Endodermal cell (in vitro differentiated cells): ENCODE measurements around the gene STAM2. TPM values are rescaled to one million over a fixed set of nuclear protein-coding genes. Genes with fewer than 3 reads are reported as not detected.
"Not testable (repeated sequence)": the region's sequence is repeated elsewhere in the genome, so short reads cannot be mapped to it uniquely, and the experiment has no call there.

ENCODE experiments used
- DNase-seq: peaks from one replicate; pipeline ENCODE4 v3.0.0-alpha.2; 2017
- H3K27ac ChIP-seq: 2 replicates; pipeline ENCODE4 v1.5.1; 2013; ENCODE audit warnings: mild to moderate bottlenecking, low read depth, low read length, moderate library complexity
- H3K27me3 ChIP-seq: 2 replicates; pipeline ENCODE4 v1.6.1; 2013; ENCODE audit warnings: mild to moderate bottlenecking, low read length, moderate library complexity; ENCODE audit not compliant: insufficient read depth, control insufficient read depth, poor library complexity, severe bottlenecking
- H3K36me3 ChIP-seq: 2 replicates; pipeline ENCODE4 v1.7.0; 2013; ENCODE audit warnings: mild to moderate bottlenecking, low read length, moderate library complexity; ENCODE audit not compliant: control insufficient read depth, insufficient read depth
- H3K4me1 ChIP-seq: one replicate; pipeline ENCODE4 v1.7.0; 2013; ENCODE audit warnings: low read length; ENCODE audit not compliant: control insufficient read depth, insufficient read depth
- H3K4me3 ChIP-seq: 2 replicates; pipeline ENCODE4 v1.5.1; 2013; ENCODE audit warnings: mild to moderate bottlenecking, low read length, moderate library complexity
- H3K9ac ChIP-seq: 2 replicates; pipeline ENCODE4 v1.6.1; 2013; ENCODE audit warnings: mild to moderate bottlenecking, low read length, moderate library complexity; ENCODE audit not compliant: poor library complexity, severe bottlenecking; ENCODE audit errors: extremely low read depth
- H3K9me3 ChIP-seq: 2 replicates; pipeline ENCODE4 v1.6.1; 2013; ENCODE audit warnings: mild to moderate bottlenecking, low read length, moderate library complexity; ENCODE audit not compliant: control insufficient read depth
- H3K27ac Mint-ChIP-seq: 2 replicates; pipeline ENCODE4 v1.8.0; 2020; ENCODE audit warnings: mixed read lengths
- H3K27me3 Mint-ChIP-seq: 2 replicates; pipeline ENCODE4 v1.8.0; 2021; ENCODE audit warnings: mild to moderate bottlenecking, mixed read lengths; ENCODE audit not compliant: insufficient read depth
- H3K36me3 Mint-ChIP-seq: 2 replicates; pipeline ENCODE4 v1.8.0; 2020; ENCODE audit warnings: low read depth, mixed read lengths
- H3K4me1 Mint-ChIP-seq: 2 replicates; pipeline ENCODE4 v1.8.0; 2020; ENCODE audit warnings: mixed read lengths
- H3K4me3 Mint-ChIP-seq: 2 replicates; pipeline ENCODE4 v1.8.0; 2020; ENCODE audit warnings: mild to moderate bottlenecking, moderate library complexity, mixed read lengths
- H3K9me3 Mint-ChIP-seq: 2 replicates; pipeline ENCODE4 v1.8.0; 2020; ENCODE audit warnings: mild to moderate bottlenecking, mixed read lengths
- CTCF ChIP-seq: fragments of 200-600 bp; sonication (generic); conservative IDR thresholded peaks from 2 replicates; pipeline ENCODE4 v1.5.0; 2021; ENCODE audit warnings: antibody characterized with exemption, mild to moderate bottlenecking
- WGBS, 2 experiments: methylation state at CpG; one replicate each; pipeline versions ENCODE4 v1.1.5 to v1.1.7; 2013; ENCODE audit warnings: missing lambda C conversion rate in 2 of 2, mixed read lengths in 1 of 2; ENCODE audit not compliant: insufficient coverage in 1 of 2, insufficient read length in 1 of 2; 5-methylcytosine and 5-hydroxymethylcytosine counted together
- total RNA-seq, 2 donors: library from RNA; stranded (reverse); fragmentation: NEBNext Ultra II Directional in 1 of 2; extraction: Animal tissue kit (Norgen Biotek cat#: 25700) in 1 of 2; gene quantifications; 2 replicates in 1 of 2; 3 replicates in 1 of 2; pipeline ENCODE4 v1.2.1, GENCODE V29; 2021

Gene STAM2
- total RNA-seq, 2 donors from 2014 or later: 21.5 to 30.9 TPM

DNA sequence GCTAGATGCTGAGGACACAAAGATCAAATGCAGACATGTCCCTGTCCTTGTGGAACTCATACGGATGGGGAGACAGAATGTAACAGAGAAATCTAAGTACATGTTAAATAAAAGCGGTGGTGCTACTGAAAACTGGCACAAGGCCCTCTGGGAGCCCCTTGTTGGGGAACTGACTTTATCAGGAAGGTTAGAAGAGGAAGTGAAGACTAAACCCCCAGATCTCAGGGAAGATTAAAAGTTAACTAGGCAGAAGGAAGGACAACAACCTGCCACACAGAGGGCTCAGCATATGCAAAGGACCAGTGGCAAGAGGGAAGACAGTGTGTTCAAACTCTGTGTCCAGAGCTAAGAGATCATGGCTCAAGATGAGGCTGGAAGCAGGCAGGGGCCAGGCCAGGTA is 81.5 kb downstream of the STAM2 start:
- H3K27me3 ChIP-seq: peaks cover 56% of the 10 kb centered on the region
- H3K9ac ChIP-seq: no peak overlapping the region
- Mint-ChIP-seq H3K4me1 (peaks cover 8% of the 10 kb centered on the region), H3K27ac (no peak overlapping the region), H3K9me3 (no peaks in the 10 kb centered on the region), H3K4me3 (no peak overlapping the region), H3K27me3 (peaks cover 59% of the 10 kb centered on the region), H3K36me3 (no peaks in the 10 kb centered on the region)
- no peak for DNase-seq
- no peak overlapping the region for H3K27ac ChIP-seq
- no peaks in the 10 kb centered on the region for H3K4me1 ChIP-seq
- TF ChIP-seq CTCF: no peak
- H3K9me3 ChIP-seq: no peaks in the 10 kb centered on the region
- no peak overlapping the region for H3K4me3 ChIP-seq
- 86 to 88% methylated on average over 1 to 2 of the region's 2 CpGs for WGBS, 2 experiments
- no peaks in the 10 kb centered on the region for H3K36me3 ChIP-seq

- Mint-ChIP-seq H3K4me1 (peaks cover 8% of the 10 kb centered on the region), H3K36me3 (no peaks in the 10 kb centered on the region), H3K9me3 (no peaks in the 10 kb centered on the region), H3K27ac (no peak overlapping the region), H3K4me3 (no peak overlapping the region), H3K27me3 (peaks cover 54% of the 10 kb centered on the region)
- Histone ChIP-seq H3K27ac (no peak overlapping the region), H3K4me1 (no peaks in the 10 kb centered on the region), H3K9ac (no peak overlapping the region), H3K36me3 (no peaks in the 10 kb centered on the region), H3K9me3 (no peaks in the 10 kb centered on the region), H3K4me3 (no peak overlapping the region), H3K27me3 (peaks cover 50% of the 10 kb centered on the region)
- TF ChIP-seq CTCF: no peak
- WGBS, 2 experiments: 89 to 90% methylated on average over 2 of the region's 2 CpGs
- no peak for DNase-seq
Observed at GRCh38 chr2:152093464-152093863, 82.1 kb downstream of the STAM2 start.

GRCh38 chr2:152092095-152092494 is 83.5 kb downstream of the STAM2 start:
- Histone ChIP-seq H3K9me3 (no peaks in the 10 kb centered on the region), H3K36me3 (no peaks in the 10 kb centered on the region), H3K27ac (no peak overlapping the region), H3K9ac (no peak overlapping the region), H3K27me3 (peaks cover 37% of the 10 kb centered on the region), H3K4me3 (no peak overlapping the region), H3K4me1 (no peaks in the 10 kb centered on the region)
- H3K27ac Mint-ChIP-seq: no peak overlapping the region
- WGBS, 2 experiments: 95 to 100% methylated on average over 1 to 2 of the region's 2 CpGs
- H3K4me1 Mint-ChIP-seq: no peaks in the 10 kb centered on the region
- H3K9me3 Mint-ChIP-seq: no peaks in the 10 kb centered on the region
- no peak for TF ChIP-seq CTCF
- H3K36me3 Mint-ChIP-seq: no peaks in the 10 kb centered on the region
- no peak overlapping the region for H3K4me3 Mint-ChIP-seq
- peaks cover 40% of the 10 kb centered on the region for H3K27me3 Mint-ChIP-seq
- no peak for DNase-seq

- not testable (repeated sequence) for H3K36me3 ChIP-seq, H3K9me3 Mint-ChIP-seq, H3K4me3 ChIP-seq, H3K9ac ChIP-seq, DNase-seq, H3K4me1 ChIP-seq, H3K27ac ChIP-seq, H3K4me3 Mint-ChIP-seq, H3K27ac Mint-ChIP-seq, H3K4me1 Mint-ChIP-seq, H3K36me3 Mint-ChIP-seq, H3K9me3 ChIP-seq
- peaks cover 23% of the 10 kb centered on the region for H3K27me3 ChIP-seq
- H3K27me3 Mint-ChIP-seq: peaks cover 26% of the 10 kb centered on the region
- 93 to 95% methylated on average over 3 to 4 of the region's 4 CpGs for WGBS, 2 experiments
Observed at GRCh38 chr2:152090726-152091125, 84.8 kb downstream of the STAM2 start.
